Endothelial cell of umbilical vein (primary cell): ENCODE results near the gene IGFL2. TPM values are rescaled to one million over a fixed set of nuclear protein-coding genes. Genes with fewer than 3 reads are reported as not detected.

Experiments
- Bru-seq: library from RNA; stranded (reverse); fragments of 400-500 nt; gene quantifications from one replicate; lab custom pipeline; 2021; lab: Mats Ljungman, UMichigan
- BruChase-seq, 2 experiments: library from RNA; stranded (reverse); fragments of 400-500 nt; gene quantifications; one replicate each; lab custom pipeline; 2021; lab: Mats Ljungman, UMichigan
- BruUV-seq: library from RNA; stranded (reverse); fragments of 400-500 nt; replicated peaks from 2 replicates; lab custom pipeline; 2021; lab: Mats Ljungman, UMichigan
- CTCF ChIA-PET: fragments of 300-600, 350-600 bp; sonication (Branson Sonifier 250); formaldehyde crosslinking; loops from one replicate; lab custom pipeline; 2021; ENCODE audit warnings: antibody characterized with exemption, inconsistent platforms; lab: Charles Lee
- POLR2A ChIA-PET: fragments of 300-600, 350-600 bp; sonication (Branson Sonifier 250); formaldehyde crosslinking; loops from one replicate; lab custom pipeline; 2021; ENCODE audit warnings: antibody characterized with exemption, inconsistent platforms; lab: Charles Lee
- DNase-seq: peaks from one replicate; pipeline ENCODE4 v3.0.0-alpha.2; 2011; ENCODE audit warnings: low read depth, low spot score
- FAIRE-seq: peaks from 2 replicates; lab custom pipeline; 2011; peaks lifted over from hg19 to GRCh38; lab: Jason Lieb, UNC
- H2AFZ ChIP-seq: 2 replicates; pipeline ENCODE4 v1.6.0; 2012; ENCODE audit warnings: low read depth, low read length, control low read depth, inconsistent platforms
- H3K27ac ChIP-seq: 2 replicates; pipeline ENCODE4 v1.5.1; 2011; ENCODE audit warnings: low read depth, mild to moderate bottlenecking, control low read depth, low read length, moderate library complexity; ENCODE audit not compliant: insufficient read depth
- H3K27me3 ChIP-seq, 2 experiments: 2 replicates each; pipeline versions ENCODE4 v1.6.0 to v1.6.1; 2011; ENCODE audit warnings: low read length in 2 of 2, mixed read lengths in 1 of 2; ENCODE audit not compliant: control insufficient read depth in 2 of 2, insufficient read depth in 2 of 2
- H3K36me3 ChIP-seq, 2 experiments: 2 replicates in 1 of 2; 3 replicates in 1 of 2; pipeline ENCODE4 v1.5.1; 2011; ENCODE audit warnings: low read length in 2 of 2, mild to moderate bottlenecking in 1 of 2, moderate library complexity in 1 of 2; ENCODE audit not compliant: control insufficient read depth in 2 of 2, insufficient read depth in 2 of 2; ENCODE audit errors: extremely low read depth in 1 of 2
- H3K4me1 ChIP-seq: 3 replicates; pipeline ENCODE4 v1.5.1; 2011; ENCODE audit warnings: mild to moderate bottlenecking, low read length; ENCODE audit not compliant: control insufficient read depth, insufficient read depth; ENCODE audit errors: extremely low read depth
- H3K4me2 ChIP-seq: 2 replicates; pipeline ENCODE4 v1.6.1; 2011; ENCODE audit warnings: low read length, control low read depth, mixed read lengths; ENCODE audit not compliant: insufficient read depth
- H3K4me3 ChIP-seq, 3 experiments: fragments of 200-600 bp in 1 of 3; sonication (generic), shearing (Covaris generic) in 1 of 3; replicated peaks in 1 of 3; 2 replicates each; pipeline ENCODE4 v1.5.1; 2011 to 2016; ENCODE audit warnings: control low read depth in 3 of 3, low read length in 3 of 3, mild to moderate bottlenecking in 2 of 3, inconsistent platforms in 1 of 3, low read depth in 1 of 3, moderate library complexity in 1 of 3; ENCODE audit not compliant: insufficient read depth in 1 of 3
- H3K79me2 ChIP-seq: 2 replicates; pipeline ENCODE4 v1.6.0; 2012; ENCODE audit warnings: low read length, inconsistent platforms; ENCODE audit not compliant: control insufficient read depth, insufficient read depth
- H3K9ac ChIP-seq: replicated peaks from 2 replicates; pipeline ENCODE3; 2011; ENCODE audit warnings: low read length, control low read depth; ENCODE audit not compliant: insufficient read depth; ENCODE audit errors: extremely low read depth
- H3K9me1 ChIP-seq: replicated peaks from 3 replicates; pipeline ENCODE4 v1.6.0; 2011; ENCODE audit warnings: mild to moderate bottlenecking, low read length; ENCODE audit not compliant: control insufficient read depth, insufficient read depth; ENCODE audit errors: extremely low read depth
- H3K9me3 ChIP-seq: replicated peaks from 2 replicates; pipeline ENCODE4 v1.5.1; 2012; ENCODE audit warnings: low read length, inconsistent platforms; ENCODE audit not compliant: control insufficient read depth, insufficient read depth
- H4K20me1 ChIP-seq: replicated peaks from 2 replicates; pipeline ENCODE3; 2011; ENCODE audit warnings: mild to moderate bottlenecking, low read length; ENCODE audit not compliant: control insufficient read depth, insufficient read depth; ENCODE audit errors: extremely low read depth
- CTCF ChIP-seq, 2 donors: IDR thresholded peaks; 1 replicate in 1 of 2; 2 replicates in 1 of 2; pipeline ENCODE4 v1.5.1; 2011; ENCODE audit warnings: low read length in 2 of 2, mild to moderate bottlenecking in 2 of 2, moderate library complexity in 2 of 2, control low read depth in 1 of 2, inconsistent platforms in 1 of 2, low read depth in 1 of 2; ENCODE audit not compliant: insufficient read depth in 1 of 2; ENCODE audit errors: extremely low read depth in 1 of 2
- EZH2 ChIP-seq: IDR thresholded peaks from 2 replicates; pipeline ENCODE4 v1.6.1; 2012; ENCODE audit warnings: borderline replicate concordance, low read depth, mild to moderate bottlenecking, moderate library complexity, low read length, inconsistent platforms; ENCODE audit not compliant: severe bottlenecking
- FOS ChIP-seq: IDR thresholded peaks from 2 replicates; pipeline ENCODE4 v1.6.1; 2011; ENCODE audit warnings: mild to moderate bottlenecking, low read length, moderate library complexity, borderline replicate concordance; ENCODE audit not compliant: insufficient read depth
- GATA2 ChIP-seq: IDR thresholded peaks from 2 replicates; pipeline ENCODE4 v1.7.0; 2011; ENCODE audit warnings: low read depth, mild to moderate bottlenecking, moderate library complexity, mixed read lengths, low read length; ENCODE audit not compliant: insufficient read length, insufficient read depth
- JUN ChIP-seq: IDR thresholded peaks from 2 replicates; pipeline ENCODE4 v1.6.1; 2011; ENCODE audit warnings: borderline replicate concordance, low read depth; ENCODE audit not compliant: insufficient read length, insufficient read depth
- MAX ChIP-seq: IDR thresholded peaks from 2 replicates; pipeline ENCODE4 v1.6.1; 2011; ENCODE audit not compliant: insufficient read depth, insufficient read length
- MYC ChIP-seq: IDR thresholded peaks from one replicate; pipeline ENCODE4 v1.6.1; 2011; ENCODE audit warnings: mild to moderate bottlenecking, low read depth, low read length
- POLR2A ChIP-seq: IDR thresholded peaks from 2 replicates; pipeline ENCODE4 v1.6.1; 2012; ENCODE audit warnings: low read depth, mild to moderate bottlenecking, control low read depth, low read length
- POLR2AphosphoS5 ChIP-seq: IDR thresholded peaks from 2 replicates; pipeline ENCODE4 v1.6.1; 2012; ENCODE audit warnings: low read depth, mild to moderate bottlenecking, control low read depth, low read length, moderate library complexity; ENCODE audit not compliant: insufficient read depth
- dilution Hi-C: fragments of 300-500 bp; cut with MboI; formaldehyde crosslinking; loops from one replicate; pipeline ENCODE4 v1.15.0; 2019; ENCODE audit warnings: low sequenced_read_pairs; ENCODE audit not compliant: extremely low pct_ligation_motif_present
- intact Hi-C: fragments of 100-400 bp; cut with micrococcal nuclease; formaldehyde crosslinking; loops from one replicate; pipeline ENCODE4 v1.10.0; 2022
- long read RNA-seq: library from polyadenylated mRNA; stranded (forward); transcript quantifications from one replicate; pipeline ENCODE4 v2.0.0, GENCODE V29; 2021
- polyA minus RNA-seq, 3 experiments: library from RNA; depleted of rRNA, polyadenylated mRNA; stranded (reverse); fragments of >200 nt; gene quantifications; 1 replicate in 1 of 3; 2 replicates in 2 of 3; pipeline ENCODE4 v1.2.3, GENCODE V29; 2011
- polyA plus RNA-seq, 4 experiments: library from polyadenylated mRNA; depleted of rRNA in 3 of 4; stranded (reverse) in 3 of 4; unstranded in 1 of 4; fragments of >200 nt; gene quantifications; 2 replicates each; pipeline versions ENCODE4 v1.2.1 to v1.2.3, GENCODE V29; 2011 to 2012; ENCODE audit warnings: missing spikeins in 1 of 4
- total RNA-seq: library from RNA; stranded (reverse); gene quantifications from 2 replicates; pipeline ENCODE4 v1.2.3, GENCODE V29; 2021

Gene IGFL2
- total RNA-seq (not detected in 2 replicates), polyA plus RNA-seq (not detected in 2 replicates), polyA minus RNA-seq (not detected in 2 replicates), Bru-seq, nascent RNA (not detected), BruChase-seq, experiment 1, labeled RNA remaining after a 6-hour chase (percentile 15 among the genes with signal in this experiment), BruChase-seq, experiment 2, labeled RNA remaining after a 2-hour chase (percentile 23 among the genes with signal in this experiment)
- polyA plus RNA-seq (2011; cell fraction: cytosol; rRNA removed) = not detected in 2 replicates
- not detected in 2 replicates for polyA plus RNA-seq (2011; cell fraction: nucleus; rRNA removed)
- polyA plus RNA-seq (2012) = not detected in 2 replicates
- polyA minus RNA-seq (2011; cell fraction: cytosol; rRNA and poly(A)+ RNA removed) = not detected
- polyA minus RNA-seq (2011; cell fraction: nucleus; rRNA and poly(A)+ RNA removed) = not detected in 2 replicates
- long read RNA-seq = 0 reads

DNA sequence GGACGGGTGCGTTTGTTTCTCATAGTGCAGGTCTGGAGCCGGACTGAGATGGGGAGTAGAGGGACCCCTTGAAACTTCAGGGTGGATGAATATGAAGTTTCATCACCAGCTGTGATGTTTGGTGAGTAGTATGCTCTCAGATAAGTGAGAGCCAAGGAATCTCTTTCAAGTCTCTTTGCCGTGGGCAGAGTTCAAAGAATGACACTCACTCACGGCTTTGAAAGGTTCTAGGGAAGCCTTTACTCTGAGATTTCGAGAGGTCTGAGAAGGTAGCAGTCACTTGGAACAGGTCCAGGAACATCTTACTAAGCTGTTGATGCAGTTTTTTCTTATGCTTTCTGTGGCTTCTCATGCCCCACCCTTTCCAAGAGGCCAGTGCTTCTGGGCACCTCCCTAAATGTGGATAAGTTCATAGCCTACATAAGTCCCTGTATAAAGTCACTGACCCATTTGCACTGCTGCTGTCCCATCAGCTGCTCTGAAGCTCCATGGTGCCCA lies at the start of gene IGFL2:
TSS of gene IGFL2 (plus strand) at position 448 of the 498 bp plus-strand sequence. CDS start at position 489, 41 bp downstream.
- H3K79me2 ChIP-seq = no peaks in the 10 kb centered on the region
- TF ChIP-seq GATA2 (no peak), POLR2AphosphoS5 (no peak), EZH2 (no peak), MYC (no peak), FOS (no peak), CTCF (IDR thresholded peaks at IDR 0.05; ENCODE audit: extremely low read depth in 1 of 2, insufficient read depth in 1 of 2, low read depth in 1 of 2, low read length in 2 of 2) (no peak), JUN (no peak), MAX (no peak), POLR2A (no peak)
- DNase-seq (no peak), FAIRE-seq (no peak)
- intact Hi-C loops = no loop called here
- ChIA-PET POLR2A (no interaction called here), CTCF (interaction anchor here (0.9 kb wide), 1 partner anchor 65 kb away, joined by 3 read pairs; no protein-coding TSS in a partner anchor)
- H3K4me2 ChIP-seq = no peak within 1 kb of the TSS
- no peaks in the 10 kb centered on the region for H3K9me3 ChIP-seq
- BruUV-seq = no TSS peak
- peaks cover 11 to 37% of the 10 kb centered on the region in 2 experiments for H3K27me3 ChIP-seq
- no peak within 1 kb of the TSS for H3K27ac ChIP-seq
- no peak within 1 kb of the TSS for H3K4me3 ChIP-seq
- H3K4me1 ChIP-seq = no peaks in the 10 kb centered on the region
- dilution Hi-C loops = no loop called here
- H2AFZ ChIP-seq = no peak within 1 kb of the TSS
- no peak within 1 kb of the TSS for H3K9ac ChIP-seq
- no peaks in the 10 kb centered on the region for H3K9me1 ChIP-seq
- no peaks in the 10 kb centered on the region for H3K36me3 ChIP-seq
- H4K20me1 ChIP-seq = no peaks in the 10 kb centered on the region
